ENCODE results near the gene SH3GL1.
A peak's percentile ranks its signal among the peaks of the same experiment; 100 is the strongest.
"Not testable (repeated sequence)": the region's sequence is repeated elsewhere in the genome, so short reads cannot be mapped to it uniquely, and the experiment has no call there.

SH3GL1 gene

GRCh38 chr19:4362101-4362828 lies 38.1 kb downstream of the SH3GL1 start:
- DNase-seq: no peak

GRCh38 chr19:4361152-4362046 lies 38.9 kb downstream of the SH3GL1 start:
- DNase-seq: no peak

GRCh38 chr19:4360641-4361151 lies 39.7 kb downstream of the SH3GL1 start:
- DNase-seq: no peak

- DNase-seq: no peak
Observed at GRCh38 chr19:4360081-4360569, 40.2 kb downstream of the SH3GL1 start.

- DNase-seq: no peak
Observed at GRCh38 chr19:4359627-4360000, 40.7 kb downstream of the SH3GL1 start.

GRCh38 chr19:4358709-4359626 lies 41.4 kb downstream of the SH3GL1 start:
- no peak for DNase-seq

GRCh38 chr19:4357921-4358326 lies 42.4 kb downstream of the SH3GL1 start:
- DNase-seq: no peak

- DNase-seq: no peak
Observed at GRCh38 chr19:4357095-4357797, 43.1 kb downstream of the SH3GL1 start.

- DNase-seq: no peak
Observed at GRCh38 chr19:4354897-4355296, 45.5 kb downstream of the SH3GL1 start.

- no peak for DNase-seq
Observed at GRCh38 chr19:4354282-4354681, 46.1 kb downstream of the SH3GL1 start.

GRCh38 chr19:4352701-4353121 lies 47.6 kb downstream of the SH3GL1 start:
- no peak for DNase-seq

- no peak for DNase-seq
Observed at GRCh38 chr19:4350726-4351125, 49.6 kb downstream of the SH3GL1 start.

GRCh38 chr19:4350111-4350510 lies 50.2 kb downstream of the SH3GL1 start:
- no peak for DNase-seq

GRCh38 chr19:4349225-4349624 lies 51.1 kb downstream of the SH3GL1 start:
- not testable (repeated sequence) for DNase-seq

GRCh38 chr19:4347521-4347920 lies 52.8 kb downstream of the SH3GL1 start:
- DNase-seq: no peak

- no peak for DNase-seq
Observed at GRCh38 chr19:4346020-4346383, 54.3 kb downstream of the SH3GL1 start.

- no peak for DNase-seq
Observed at GRCh38 chr19:4345342-4346019, 54.9 kb downstream of the SH3GL1 start.

- peak; percentile 49 for DNase-seq
Observed at GRCh38 chr19:4343370-4344307, 56.7 kb downstream of the SH3GL1 start, which contains the start of gene MPND. TSS of gene MPND (plus strand) at chr19:4343562. CDS start at chr19:4343594, 32 bp downstream.

- peak; percentile 99 for DNase-seq
Observed at GRCh38 chr19:4342615-4343369, 57.6 kb downstream of the SH3GL1 start.

- DNase-seq: no peak
Observed at GRCh38 chr19:4342314-4342614, 58.1 kb downstream of the SH3GL1 start.

Measured in DMS79 (cell line).